H9 (cell line): ENCODE results near the gene STRA6. TPM values are rescaled to one million over a fixed set of nuclear protein-coding genes. Genes with fewer than 3 reads are reported as not detected.

Experiments
- DNase-seq: peaks from one replicate; pipeline ENCODE4 v3.0.0-alpha.2; 2017
- H2AFZ ChIP-seq: one replicate; pipeline ENCODE4 v1.6.1; 2013; ENCODE audit warnings: mild to moderate bottlenecking, low read length, control low read depth, moderate library complexity
- H2AK5ac ChIP-seq: 2 replicates; pipeline ENCODE4 v1.6.1; 2013; ENCODE audit warnings: low read length, control low read depth, mixed read lengths; ENCODE audit not compliant: insufficient read length
- H2BK120ac ChIP-seq: one replicate; pipeline ENCODE4 v1.6.1; 2013; ENCODE audit warnings: low read depth, mild to moderate bottlenecking, low read length, control low read depth, inconsistent platforms; ENCODE audit not compliant: poor library complexity, severe bottlenecking
- H2BK12ac ChIP-seq: 2 replicates; pipeline ENCODE4 v1.6.1; 2013; ENCODE audit warnings: low read length, control low read depth, mixed read lengths, low read depth; ENCODE audit not compliant: insufficient read length
- H2BK15ac ChIP-seq: 2 replicates; pipeline ENCODE4 v1.6.1; 2013; ENCODE audit warnings: low read depth, low read length, control low read depth
- H2BK20ac ChIP-seq: one replicate; pipeline ENCODE4 v1.6.1; 2013; ENCODE audit warnings: low read depth, mild to moderate bottlenecking, low read length, control low read depth, inconsistent platforms; ENCODE audit not compliant: poor library complexity, severe bottlenecking
- H2BK5ac ChIP-seq: 2 replicates; pipeline ENCODE4 v1.6.1; 2013; ENCODE audit warnings: low read length, control low read depth, mixed read lengths; ENCODE audit not compliant: insufficient read length
- H3K14ac ChIP-seq: 2 replicates; pipeline ENCODE4 v1.6.1; 2013; ENCODE audit warnings: low read length, control low read depth; ENCODE audit not compliant: insufficient read depth
- H3K18ac ChIP-seq: 2 replicates; pipeline ENCODE4 v1.6.1; 2013; ENCODE audit warnings: low read depth, mild to moderate bottlenecking, mixed read lengths, low read length, control low read depth; ENCODE audit not compliant: insufficient read length
- H3K23ac ChIP-seq: 2 replicates; pipeline ENCODE4 v1.6.1; 2013; ENCODE audit warnings: low read length, control low read depth, mixed read lengths, low read depth; ENCODE audit not compliant: insufficient read length
- H3K23me2 ChIP-seq: 2 replicates; pipeline ENCODE4 v1.6.1; 2013; ENCODE audit warnings: low read depth, mild to moderate bottlenecking, mixed read lengths, low read length, control low read depth; ENCODE audit not compliant: insufficient read length, poor library complexity, severe bottlenecking
- H3K27ac ChIP-seq: 2 replicates; pipeline ENCODE4 v1.5.1; 2013; ENCODE audit warnings: low read length, control low read depth, mixed read lengths, low read depth; ENCODE audit not compliant: insufficient read length
- H3K27me3 ChIP-seq: 2 replicates; pipeline ENCODE4 v1.6.1; 2013; ENCODE audit warnings: low read length, control low read depth, inconsistent platforms; ENCODE audit not compliant: insufficient read depth
- H3K4ac ChIP-seq: 2 replicates; pipeline ENCODE4 v1.6.1; 2013; ENCODE audit warnings: low read depth, mild to moderate bottlenecking, control low read depth, inconsistent platforms, low read length, moderate library complexity
- H3K4me1 ChIP-seq: 2 replicates; pipeline ENCODE4 v1.6.1; 2013; ENCODE audit warnings: low read length, control low read depth, inconsistent platforms; ENCODE audit not compliant: insufficient read depth
- H3K4me2 ChIP-seq: 2 replicates; pipeline ENCODE4 v1.6.1; 2013; ENCODE audit warnings: low read length, control low read depth, mixed read lengths; ENCODE audit not compliant: insufficient read length, insufficient read depth
- H3K56ac ChIP-seq: 2 replicates; pipeline ENCODE4 v1.6.1; 2013; ENCODE audit warnings: low read depth, mild to moderate bottlenecking, mixed read lengths, low read length, control low read depth; ENCODE audit not compliant: insufficient read length
- H3K79me1 ChIP-seq: 2 replicates; pipeline ENCODE4 v1.6.1; 2013; ENCODE audit warnings: low read depth, mild to moderate bottlenecking, moderate library complexity, low read length, control low read depth, inconsistent platforms; ENCODE audit not compliant: insufficient read depth, poor library complexity, severe bottlenecking
- H3K79me2 ChIP-seq: 2 replicates; pipeline ENCODE4 v1.6.1; 2013; ENCODE audit warnings: low read length, control low read depth, inconsistent platforms; ENCODE audit not compliant: insufficient read depth
- H3K9ac ChIP-seq: 2 replicates; pipeline ENCODE4 v1.6.1; 2013; ENCODE audit warnings: low read length, control low read depth, mixed read lengths; ENCODE audit not compliant: insufficient read length; ENCODE audit errors: extremely low read depth
- H3K9me3 ChIP-seq: one replicate; pipeline ENCODE4 v1.6.1; 2013; ENCODE audit warnings: low read depth, low read length, inconsistent platforms; ENCODE audit not compliant: control insufficient read depth
- H3T11ph ChIP-seq: one replicate; pipeline ENCODE4 v1.6.1; 2013; ENCODE audit warnings: mild to moderate bottlenecking, low read length, control low read depth, inconsistent platforms
- H4K20me1 ChIP-seq: one replicate; pipeline ENCODE4 v1.6.1; 2013; ENCODE audit not compliant: control insufficient read depth, insufficient read length, insufficient read depth
- H4K5ac ChIP-seq: 2 replicates; pipeline ENCODE4 v1.6.1; 2013; ENCODE audit warnings: low read depth, mild to moderate bottlenecking, mixed read lengths, low read length, control low read depth; ENCODE audit not compliant: insufficient read length
- H4K8ac ChIP-seq: replicated peaks from 2 replicates; pipeline ENCODE4 v1.6.1; 2013; ENCODE audit warnings: low read length, control low read depth, mixed read lengths, low read depth; ENCODE audit not compliant: insufficient read length
- H4K91ac ChIP-seq: 2 replicates; pipeline ENCODE4 v1.6.1; 2013; ENCODE audit warnings: low read depth, mild to moderate bottlenecking, moderate library complexity, mixed read lengths, low read length, control low read depth; ENCODE audit not compliant: insufficient read length
- H3K27ac Mint-ChIP-seq, 3 experiments: 2 replicates in 2 of 3; 3 replicates in 1 of 3; pipeline ENCODE4 v1.8.0; 2020 to 2021; ENCODE audit warnings: mixed read lengths in 3 of 3, mild to moderate bottlenecking in 1 of 3, moderate library complexity in 1 of 3
- H3K27me3 Mint-ChIP-seq: 2 replicates; pipeline ENCODE4 v1.8.0; 2021; ENCODE audit warnings: low read depth, mild to moderate bottlenecking, moderate library complexity, mixed read lengths
- H3K36me3 Mint-ChIP-seq, 3 experiments: 2 replicates in 2 of 3; 3 replicates in 1 of 3; pipeline ENCODE4 v1.8.0; 2020 to 2021; ENCODE audit warnings: low read depth in 3 of 3, mixed read lengths in 3 of 3; ENCODE audit not compliant: insufficient read depth in 1 of 3
- H3K4me1 Mint-ChIP-seq, 2 experiments: 2 replicates each; pipeline ENCODE4 v1.8.0; 2020; ENCODE audit warnings: mixed read lengths in 2 of 2
- H3K4me3 Mint-ChIP-seq, 2 experiments: 2 replicates in 1 of 2; 3 replicates in 1 of 2; pipeline ENCODE4 v1.8.0; 2020 to 2021; ENCODE audit warnings: mild to moderate bottlenecking in 2 of 2, mixed read lengths in 2 of 2, moderate library complexity in 1 of 2
- H3K9me3 Mint-ChIP-seq, 2 experiments: 2 replicates in 1 of 2; 3 replicates in 1 of 2; pipeline ENCODE4 v1.8.0; 2020; ENCODE audit warnings: mild to moderate bottlenecking in 2 of 2, mixed read lengths in 2 of 2, moderate library complexity in 1 of 2
- CTCF ChIP-seq: fragments of 200-600 bp; sonication (generic); conservative IDR thresholded peaks from 3 replicates; pipeline ENCODE4 v1.8.0; 2021; ENCODE audit warnings: antibody characterized with exemption, mild to moderate bottlenecking
- WGBS: extraction: QIAGEN DNeasy Blood & Tissue Kit; methylation state at CpG from one replicate; pipeline ENCODE4 v1.1.7; 2013; ENCODE audit warnings: missing lambda C conversion rate, low lambda C conversion rate, mixed read lengths; ENCODE audit not compliant: insufficient read length; ENCODE audit errors: extremely low coverage; 5-methylcytosine and 5-hydroxymethylcytosine counted together
- total RNA-seq: library from RNA; stranded (reverse); gene quantifications from 2 replicates; pipeline ENCODE4 v1.2.1, GENCODE V29; 2021

The STRA6 gene
- total RNA-seq, 1 experiment from 2014 or later, result 12.8 TPM

- no peak overlapping the region for H2BK20ac ChIP-seq
- H2BK15ac ChIP-seq, result no peak overlapping the region
- DNase-seq, result no peak
- no peak overlapping the region for H3K4me3 Mint-ChIP-seq
- peaks cover 18% of the 10 kb centered on the region for H3K23me2 ChIP-seq
- peaks cover 69 to 75% of the 10 kb centered on the region in 2 experiments for H3K4me1 Mint-ChIP-seq
- H3K36me3 Mint-ChIP-seq, result peaks cover 10 to 20% (median 13%) of the 10 kb centered on the region in 3 experiments
- H3K9me3 Mint-ChIP-seq, result no peaks in the 10 kb centered on the region
- H3K4ac ChIP-seq, result no peak overlapping the region
- H3K9ac ChIP-seq, result no peak overlapping the region
- WGBS, result no CpG with 5 or more reads among the region's 6 CpGs
- no peak overlapping the region for H2BK5ac ChIP-seq
- no peak overlapping the region for H3K27ac Mint-ChIP-seq
- no peak overlapping the region for H4K91ac ChIP-seq
- no peak overlapping the region for H2AFZ ChIP-seq
- no peak overlapping the region for H2AK5ac ChIP-seq
- no peak overlapping the region for H2BK12ac ChIP-seq
- H3K18ac ChIP-seq, result no peak overlapping the region
- H3K27ac ChIP-seq, result no peak overlapping the region
- H3K4me1 ChIP-seq, result peaks cover 16% of the 10 kb centered on the region; the same call in 1 of the 2 replicates
- no peak for TF ChIP-seq CTCF
- H3T11ph ChIP-seq, result no peak overlapping the region
- peaks cover 46% of the 10 kb centered on the region for H3K27me3 Mint-ChIP-seq
- H4K20me1 ChIP-seq, result no peaks in the 10 kb centered on the region
- no peak overlapping the region for H3K14ac ChIP-seq
- H3K23ac ChIP-seq, result no peak overlapping the region
- no peak overlapping the region for H4K5ac ChIP-seq
- no peaks in the 10 kb centered on the region for H3K27me3 ChIP-seq
- no peak overlapping the region for H2BK120ac ChIP-seq
- H3K9me3 ChIP-seq, result no peaks in the 10 kb centered on the region
- no peak overlapping the region for H3K56ac ChIP-seq
- no peak overlapping the region for H4K8ac ChIP-seq
- no peak overlapping the region for H3K4me2 ChIP-seq
- no peaks in the 10 kb centered on the region for H3K79me2 ChIP-seq
- no peaks in the 10 kb centered on the region for H3K79me1 ChIP-seq
Observed at GRCh38 chr15:74206801-74207281, 4.3 kb upstream of the STRA6 start.
